ENCODE results near the gene EEIG1.

The EEIG1 gene

GRCh38 chr9:127974001-127974768 is 6.6 kb downstream of the EEIG1 start:
- DNase-seq: no peak

- no peak for DNase-seq
Measured at GRCh38 chr9:127973169-127974000, 7.4 kb downstream of the EEIG1 start.

GRCh38 chr9:127972236-127972871 is 8.4 kb downstream of the EEIG1 start:
- DNase-seq: no peak

GRCh38 chr9:127971357-127972235 is 9.2 kb downstream of the EEIG1 start:
- peak in 1 of 2 donors; percentile 48 for DNase-seq

- DNase-seq: peak; percentile 68 to 72
Measured at GRCh38 chr9:127970401-127971313, 10.1 kb downstream of the EEIG1 start.

DNA sequence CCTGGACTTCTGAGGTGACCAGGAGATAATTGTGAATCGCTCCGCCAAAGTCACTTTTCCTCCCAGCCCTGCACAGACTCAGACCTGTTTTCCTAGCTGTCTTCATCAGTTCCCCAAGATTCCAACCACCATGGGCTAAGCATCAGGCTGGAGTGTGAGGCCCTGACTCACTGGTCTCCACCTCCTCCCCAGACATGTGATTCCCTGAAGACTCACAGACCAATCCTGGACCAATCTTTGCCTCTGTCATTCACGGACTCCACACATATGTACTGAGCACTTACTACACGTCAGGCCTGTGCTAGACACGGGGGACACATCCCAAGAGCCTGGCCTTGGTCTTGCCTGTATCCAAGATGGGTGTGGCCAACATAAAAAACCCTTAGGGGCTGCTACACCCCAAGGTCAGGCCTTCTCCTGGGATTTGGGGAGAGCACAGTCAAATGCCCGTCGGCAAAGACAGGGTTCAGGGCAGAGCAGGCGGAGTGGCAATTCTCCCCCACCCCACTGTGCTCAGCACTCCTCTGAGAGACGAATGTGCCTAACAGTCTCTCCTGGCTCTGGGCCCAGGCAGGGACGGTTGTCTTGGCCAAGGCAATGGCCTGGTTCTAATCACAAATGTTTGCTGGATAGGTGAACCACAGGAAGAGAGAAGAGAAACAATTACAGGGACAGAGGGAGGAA is 11.9 kb downstream of the EEIG1 start:
- DNase-seq: no peak

- no peak for DNase-seq
Measured at GRCh38 chr9:127968042-127968441, 12.7 kb downstream of the EEIG1 start.

DNA sequence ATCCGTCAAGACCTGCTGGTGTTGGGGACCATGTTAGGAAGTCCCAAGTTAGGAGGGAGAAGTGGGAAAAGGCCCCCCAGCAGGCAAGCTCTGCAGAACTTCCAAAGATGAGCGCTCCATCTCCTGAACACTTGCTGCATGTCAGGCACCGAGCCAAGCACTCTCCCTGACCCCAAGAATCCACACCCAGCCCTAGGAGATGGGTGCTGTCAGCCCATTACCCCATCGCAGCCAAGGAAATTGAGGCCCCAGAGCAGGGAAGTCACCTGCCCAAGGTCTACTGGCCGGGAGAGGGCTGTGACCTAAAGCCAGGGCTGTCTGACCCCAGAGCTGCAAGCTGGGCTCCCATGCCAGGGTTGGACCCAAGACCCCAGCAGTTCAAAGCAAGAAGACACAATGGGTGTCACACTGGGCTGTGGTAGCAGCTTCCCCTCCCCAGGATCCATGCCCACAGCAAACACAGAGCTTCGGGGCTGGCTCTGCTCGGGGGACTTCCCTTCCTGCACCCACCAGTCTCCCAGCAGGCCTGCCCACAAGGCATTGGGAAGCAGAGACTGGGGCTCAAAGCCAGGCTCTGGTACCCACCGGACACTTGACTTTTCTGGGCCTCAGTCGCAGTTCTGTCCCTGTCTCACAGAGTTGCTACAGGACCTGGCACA is 13.5 kb downstream of the EEIG1 start:
- DNase-seq: no peak

GRCh38 chr9:127966416-127967150 is 14.2 kb downstream of the EEIG1 start:
- no peak for DNase-seq

- no peak for DNase-seq
Measured at GRCh38 chr9:127965953-127966352, 14.8 kb downstream of the EEIG1 start.

GRCh38 chr9:127963359-127964064 is 17.3 kb downstream of the EEIG1 start:
- no peak for DNase-seq

DNA sequence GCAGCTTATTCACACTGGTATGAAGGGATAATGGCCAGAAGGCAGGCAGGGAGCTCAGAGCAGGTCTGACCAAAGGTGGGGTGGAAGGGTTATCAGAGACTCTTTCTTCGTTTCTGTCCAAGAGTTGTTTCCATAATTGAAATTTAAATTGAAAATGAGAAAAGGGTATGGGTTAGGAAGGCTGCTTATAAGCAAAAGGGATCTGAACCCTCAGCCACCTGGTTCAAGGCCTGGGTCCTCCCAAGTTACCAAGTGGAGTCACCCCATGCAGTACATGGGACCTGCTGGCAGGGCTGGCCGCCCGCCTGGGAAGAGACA is 17.8 kb downstream of the EEIG1 start:
- no peak for DNase-seq

- DNase-seq: no peak
Measured at GRCh38 chr9:127962278-127962677, 18.5 kb downstream of the EEIG1 start.

- no peak for DNase-seq
Measured at GRCh38 chr9:127961613-127962155, 19.1 kb downstream of the EEIG1 start.

- DNase-seq: no peak
Measured at GRCh38 chr9:127961155-127961490, 19.7 kb downstream of the EEIG1 start.

- DNase-seq: no peak
Measured at GRCh38 chr9:127960410-127961154, 20.2 kb downstream of the EEIG1 start.

DNA sequence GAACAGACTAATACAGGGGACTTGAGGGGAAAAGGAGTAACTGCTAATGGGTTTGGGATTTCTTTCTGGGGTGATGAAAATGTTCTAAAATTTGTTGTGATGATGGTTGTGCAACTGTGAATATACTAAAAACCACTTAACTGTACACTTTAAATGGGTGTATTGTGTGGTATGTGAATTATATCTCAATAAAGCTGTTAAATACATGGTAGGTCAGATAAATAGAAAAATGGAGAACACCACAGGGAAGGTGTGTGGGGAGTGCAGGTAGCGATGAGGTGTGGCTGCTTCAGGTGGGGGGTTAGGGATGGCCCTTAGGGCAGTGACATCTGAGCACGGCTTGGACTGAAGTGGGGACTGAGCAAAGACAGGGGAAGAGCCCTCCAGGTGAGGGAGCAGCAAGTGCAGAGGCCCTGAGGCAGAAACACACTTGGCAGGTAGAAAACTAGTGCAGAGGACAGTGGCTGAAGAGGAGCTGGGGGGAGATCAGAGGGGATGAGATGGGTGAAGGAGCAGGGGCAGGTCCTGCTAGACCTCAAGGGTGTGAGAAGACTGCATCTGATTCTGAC is 20.9 kb downstream of the EEIG1 start:
- DNase-seq: no peak

DNA sequence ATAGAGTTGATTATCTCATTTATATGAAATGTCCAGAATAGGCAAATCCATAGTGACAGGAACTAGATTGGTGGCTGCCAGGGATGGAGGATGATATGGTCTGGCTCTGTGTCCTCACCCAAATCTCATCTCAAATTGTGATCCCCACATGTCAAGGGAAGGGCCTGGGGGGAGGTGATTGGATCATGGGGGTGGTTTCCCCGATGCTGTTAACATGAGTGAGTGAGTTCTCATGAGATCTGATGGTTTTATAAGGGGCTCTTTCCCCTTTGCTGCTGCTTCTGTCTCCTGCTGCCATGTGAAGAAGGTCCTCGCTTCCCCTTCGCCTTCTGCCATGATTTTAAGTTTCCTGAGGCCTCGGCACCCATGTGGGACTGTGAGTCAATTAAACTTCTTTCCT is 21.4 kb downstream of the EEIG1 start:
- DNase-seq: no peak

Data from CD4-positive, alpha-beta T cell treated with Interleukin-4 for 1 hour (primary cell).